ENCODE results near the gene TFDP2. TPM values are rescaled to one million over a fixed set of nuclear protein-coding genes. Genes with fewer than 3 reads are reported as not detected.

The TFDP2 gene
- total RNA-seq, 4 donors from 2014 or later, result 21.6 to 58.7 (median 44.1) TPM

DNA sequence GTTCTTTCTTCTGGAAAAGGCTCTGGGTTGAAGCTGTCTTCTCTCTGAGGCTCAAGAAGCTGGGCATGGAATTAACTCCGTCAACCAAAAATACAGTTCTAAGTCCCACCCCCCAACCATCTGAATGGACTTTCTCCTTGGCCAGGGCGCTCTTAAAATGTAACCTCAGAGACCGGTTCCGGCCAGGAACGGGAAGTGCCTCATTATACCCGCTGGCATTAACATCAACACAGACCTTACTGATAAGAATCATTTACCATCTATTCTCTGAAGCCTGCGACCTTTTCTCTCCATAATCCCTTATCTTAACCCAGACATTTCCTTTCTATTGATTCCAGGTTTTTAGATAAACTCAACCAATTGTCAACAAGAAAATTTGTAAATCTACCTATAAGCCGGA lies 208.3 kb downstream of the TFDP2 start:
- TF ChIP-seq, protein P1, sequence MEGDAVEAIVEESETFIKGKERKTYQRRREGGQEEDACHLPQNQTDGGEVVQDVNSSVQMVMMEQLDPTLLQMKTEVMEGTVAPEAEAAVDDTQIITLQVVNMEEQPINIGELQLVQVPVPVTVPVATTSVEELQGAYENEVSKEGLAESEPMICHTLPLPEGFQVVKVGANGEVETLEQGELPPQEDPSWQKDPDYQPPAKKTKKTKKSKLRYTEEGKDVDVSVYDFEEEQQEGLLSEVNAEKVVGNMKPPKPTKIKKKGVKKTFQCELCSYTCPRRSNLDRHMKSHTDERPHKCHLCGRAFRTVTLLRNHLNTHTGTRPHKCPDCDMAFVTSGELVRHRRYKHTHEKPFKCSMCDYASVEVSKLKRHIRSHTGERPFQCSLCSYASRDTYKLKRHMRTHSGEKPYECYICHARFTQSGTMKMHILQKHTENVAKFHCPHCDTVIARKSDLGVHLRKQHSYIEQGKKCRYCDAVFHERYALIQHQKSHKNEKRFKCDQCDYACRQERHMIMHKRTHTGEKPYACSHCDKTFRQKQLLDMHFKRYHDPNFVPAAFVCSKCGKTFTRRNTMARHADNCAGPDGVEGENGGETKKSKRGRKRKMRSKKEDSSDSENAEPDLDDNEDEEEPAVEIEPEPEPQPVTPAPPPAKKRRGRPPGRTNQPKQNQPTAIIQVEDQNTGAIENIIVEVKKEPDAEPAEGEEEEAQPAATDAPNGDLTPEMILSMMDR (IDR thresholded peaks at IDR 0.05), result no peak
- no peak for TF ChIP-seq POLR2AphosphoS5 (IDR thresholded peaks at IDR 0.05)
- no peak for TF ChIP-seq POLR2A (IDR thresholded peaks at IDR 0.05)
- no peak for TF ChIP-seq EP300 (IDR thresholded peaks at IDR 0.05)
- peak overlapping the region; percentile 53 for H3K27ac ChIP-seq
- no peaks in the 10 kb centered on the region for H3K36me3 ChIP-seq
- 56% methylated on average over 8 of the region's 8 CpGs for WGBS
- peaks cover 26% of the 10 kb centered on the region for H3K4me1 ChIP-seq
- no peaks in the 10 kb centered on the region for H3K9me3 ChIP-seq
- H3K27me3 ChIP-seq, result no peaks in the 10 kb centered on the region
- no peak overlapping the region for H3K4me3 ChIP-seq
- DNase-seq (ENCODE audit: low spot score in 2 of 2), result peak in 1 of 2 donors; percentile 38

- Histone ChIP-seq H3K27ac (peak overlapping the region; percentile 53), H3K9me3 (no peaks in the 10 kb centered on the region), H3K36me3 (no peaks in the 10 kb centered on the region), H3K4me3 (no peak overlapping the region), H3K4me1 (peaks cover 26% of the 10 kb centered on the region), H3K27me3 (no peaks in the 10 kb centered on the region)
- TF ChIP-seq, protein P1 (IDR thresholded peaks at IDR 0.05), result no peak
- TF ChIP-seq POLR2AphosphoS5 (IDR thresholded peaks at IDR 0.05) (peak in 1 of 3 donors; percentile 0), EP300 (IDR thresholded peaks at IDR 0.05) (no peak)
- WGBS, result 33% methylated on average over 12 of the region's 12 CpGs
- DNase-seq (ENCODE audit: low spot score in 2 of 2), result peak; percentile 79 to 85
Observed at GRCh38 chr3:141940194-141940776, 209.1 kb downstream of the TFDP2 start.

DNA sequence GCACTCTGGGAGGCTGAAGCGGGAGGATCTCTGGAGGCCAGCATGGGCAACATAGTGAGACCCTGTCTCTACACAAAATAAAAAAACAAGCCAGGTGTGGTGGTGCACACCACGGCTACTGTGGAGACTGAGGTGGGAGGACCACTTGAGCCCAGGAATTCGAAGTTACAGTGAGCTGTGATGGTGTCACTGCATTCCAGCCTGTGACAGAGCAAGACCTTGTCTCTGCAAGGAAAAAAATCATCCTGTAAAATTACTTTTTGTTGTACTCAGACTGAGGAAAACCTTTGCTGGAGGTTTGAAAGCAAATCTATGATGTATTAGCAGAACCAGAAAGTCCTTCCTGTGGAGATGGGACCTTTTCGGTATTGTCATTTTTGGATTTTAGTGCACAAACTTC lies 209.6 kb downstream of the TFDP2 start:
- WGBS, result 68% methylated on average over 4 of the region's 4 CpGs
- DNase-seq (ENCODE audit: low spot score in 2 of 2), result peak in 1 of 2 donors; percentile 35
- Histone ChIP-seq H3K4me3 (no peak overlapping the region), H3K4me1 (peaks cover 26% of the 10 kb centered on the region), H3K27ac (peak overlapping the region; percentile 26), H3K9me3 (no peaks in the 10 kb centered on the region), H3K36me3 (no peaks in the 10 kb centered on the region), H3K27me3 (no peaks in the 10 kb centered on the region)
- TF ChIP-seq EP300 (IDR thresholded peaks at IDR 0.05) (no peak), POLR2A (IDR thresholded peaks at IDR 0.05) (no peak), POLR2AphosphoS5 (IDR thresholded peaks at IDR 0.05) (no peak)
- TF ChIP-seq, protein P1 (IDR thresholded peaks at IDR 0.05), result no peak

GRCh38 chr3:141938011-141938500 lies 211.3 kb downstream of the TFDP2 start:
- Histone ChIP-seq H3K9me3 (no peaks in the 10 kb centered on the region), H3K4me3 (no peak overlapping the region), H3K27ac (peak overlapping the region; percentile 72), H3K27me3 (no peaks in the 10 kb centered on the region), H3K36me3 (no peaks in the 10 kb centered on the region), H3K4me1 (peaks cover 28% of the 10 kb centered on the region)
- 54% methylated on average over 20 of the region's 20 CpGs for WGBS
- TF ChIP-seq POLR2A (IDR thresholded peaks at IDR 0.05) (no peak), EP300 (IDR thresholded peaks at IDR 0.05) (no peak), POLR2AphosphoS5 (IDR thresholded peaks at IDR 0.05) (no peak)
- TF ChIP-seq, protein P1 (IDR thresholded peaks at IDR 0.05), result no peak
- DNase-seq (ENCODE audit: low spot score in 2 of 2), result peak in 1 of 2 donors; percentile 76

DNA sequence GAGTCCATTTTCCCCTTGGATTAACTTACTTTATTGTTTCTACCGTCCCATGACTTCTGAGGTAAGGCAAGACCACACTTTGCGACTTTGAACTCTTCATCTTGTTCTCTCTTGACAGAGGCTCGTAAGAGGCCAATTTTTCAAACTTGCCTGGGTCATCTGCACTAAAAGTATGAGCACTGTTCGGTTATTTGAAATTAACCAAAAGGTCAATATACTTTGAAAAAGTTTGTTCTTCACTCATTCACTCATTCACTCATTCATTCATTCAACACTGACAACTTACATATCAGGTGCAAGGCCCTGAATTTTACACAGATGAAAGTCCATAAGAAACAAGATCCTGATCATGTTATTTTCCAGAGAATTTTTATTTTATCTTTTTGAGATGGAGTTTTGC lies 215.0 kb downstream of the TFDP2 start:
- WGBS, result 72% methylated on average over 4 of the region's 4 CpGs
- Histone ChIP-seq H3K4me1 (peaks cover 3% of the 10 kb centered on the region), H3K36me3 (no peaks in the 10 kb centered on the region), H3K9me3 (no peaks in the 10 kb centered on the region), H3K27ac (peak overlapping the region; percentile 19), H3K4me3 (no peak overlapping the region), H3K27me3 (no peaks in the 10 kb centered on the region)
- no peak for DNase-seq (ENCODE audit: low spot score in 2 of 2)
- TF ChIP-seq, protein P1 (IDR thresholded peaks at IDR 0.05), result no peak
- TF ChIP-seq EP300 (IDR thresholded peaks at IDR 0.05), result no peak
- TF ChIP-seq POLR2AphosphoS5 (IDR thresholded peaks at IDR 0.05), result no peak
- no peak for TF ChIP-seq POLR2A (IDR thresholded peaks at IDR 0.05)

All from suprapubic skin (tissue), 4 donors.